Measurements from ENCODE around the gene RALGAPA2.

RALGAPA2 gene

DNA sequence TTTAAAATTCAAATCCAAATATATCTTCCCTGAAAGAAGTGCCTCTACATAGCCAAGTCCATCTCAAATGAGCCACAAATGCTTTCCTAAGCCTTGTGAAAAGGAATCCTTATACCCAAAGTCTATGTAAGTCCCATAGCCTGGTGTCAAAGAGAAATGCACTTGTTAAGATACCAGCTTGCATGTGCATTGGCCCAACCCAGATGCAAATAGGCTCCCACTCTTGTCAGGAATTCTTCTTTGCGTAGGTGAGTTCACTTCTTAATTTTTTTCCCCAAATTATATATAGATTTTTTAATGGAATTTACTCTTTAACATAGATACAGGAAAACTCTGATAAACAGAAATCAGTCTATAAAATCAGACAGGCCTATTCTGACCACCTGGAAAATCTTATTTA, 105.6 kb downstream of the RALGAPA2 start:
- POLR2A ChIA-PET, result no interaction called here
- TF ChIP-seq BHLHE40 (IDR thresholded peaks at IDR 0.05; ENCODE audit: borderline replicate concordance), result no peak
- TF ChIP-seq ARNT (IDR thresholded peaks at IDR 0.05), result no peak
- no peak for TF ChIP-seq FOXM1 (IDR thresholded peaks at IDR 0.05; ENCODE audit: borderline replicate concordance)
- TF ChIP-seq NFRKB (IDR thresholded peaks at IDR 0.05), result no peak
- TF ChIP-seq ZNF384 (IDR thresholded peaks at IDR 0.05), result no peak
- TF ChIP-seq CTBP1 (IDR thresholded peaks at IDR 0.05; ENCODE audit: borderline replicate concordance), result no peak
- TF ChIP-seq, protein P1, sequence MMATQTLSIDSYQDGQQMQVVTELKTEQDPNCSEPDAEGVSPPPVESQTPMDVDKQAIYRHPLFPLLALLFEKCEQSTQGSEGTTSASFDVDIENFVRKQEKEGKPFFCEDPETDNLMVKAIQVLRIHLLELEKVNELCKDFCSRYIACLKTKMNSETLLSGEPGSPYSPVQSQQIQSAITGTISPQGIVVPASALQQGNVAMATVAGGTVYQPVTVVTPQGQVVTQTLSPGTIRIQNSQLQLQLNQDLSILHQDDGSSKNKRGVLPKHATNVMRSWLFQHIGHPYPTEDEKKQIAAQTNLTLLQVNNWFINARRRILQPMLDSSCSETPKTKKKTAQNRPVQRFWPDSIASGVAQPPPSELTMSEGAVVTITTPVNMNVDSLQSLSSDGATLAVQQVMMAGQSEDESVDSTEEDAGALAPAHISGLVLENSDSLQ (IDR thresholded peaks at IDR 0.05), result no peak
- no peak for TF ChIP-seq FOXK2 (IDR thresholded peaks at IDR 0.05)
- TF ChIP-seq HDGF (IDR thresholded peaks at IDR 0.05; ENCODE audit: borderline replicate concordance), result no peak
- no peak for TF ChIP-seq L3MBTL2 (conservative IDR thresholded peaks at IDR 0.05)
- TF ChIP-seq LEF1 (IDR thresholded peaks at IDR 0.05; ENCODE audit: borderline replicate concordance), result no peak
- TF ChIP-seq SP1 (IDR thresholded peaks at IDR 0.05), result no peak
- TF ChIP-seq TARDBP (IDR thresholded peaks at IDR 0.05), result no peak
- no peak for TF ChIP-seq ELF4 (IDR thresholded peaks at IDR 0.05)
- TF ChIP-seq SUZ12 (IDR thresholded peaks at IDR 0.05), result no peak
- TF ChIP-seq FOXA1 (IDR thresholded peaks at IDR 0.05), result no peak
- no peak for DNase-seq (ENCODE audit: extremely low spot score)
- CTCF ChIA-PET, result interaction anchor here (0.6 kb wide), 1 partner anchor 236 kb away, joined by 7 read pairs; no protein-coding TSS in a partner anchor

DNA sequence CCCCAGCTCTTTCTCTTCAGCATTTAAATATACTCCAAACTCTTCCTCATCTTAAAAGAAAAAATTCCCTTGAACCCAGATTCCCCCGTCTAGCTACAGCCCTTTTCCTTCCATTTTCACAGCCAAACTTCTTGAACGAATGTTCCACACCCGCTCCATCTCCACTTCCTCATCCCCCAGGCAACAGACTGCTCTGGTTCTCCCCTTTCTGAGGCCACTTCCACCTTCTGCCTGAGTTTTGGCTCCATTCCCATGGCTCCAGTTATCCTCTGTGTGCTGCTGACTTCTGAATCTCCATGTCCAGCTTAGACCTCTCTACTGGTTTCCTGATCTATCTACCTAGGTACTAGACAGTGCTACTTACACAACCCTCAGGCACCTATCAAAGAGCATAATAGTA, 106.4 kb downstream of the RALGAPA2 start:
- CTCF ChIA-PET, result no interaction called here

DNA sequence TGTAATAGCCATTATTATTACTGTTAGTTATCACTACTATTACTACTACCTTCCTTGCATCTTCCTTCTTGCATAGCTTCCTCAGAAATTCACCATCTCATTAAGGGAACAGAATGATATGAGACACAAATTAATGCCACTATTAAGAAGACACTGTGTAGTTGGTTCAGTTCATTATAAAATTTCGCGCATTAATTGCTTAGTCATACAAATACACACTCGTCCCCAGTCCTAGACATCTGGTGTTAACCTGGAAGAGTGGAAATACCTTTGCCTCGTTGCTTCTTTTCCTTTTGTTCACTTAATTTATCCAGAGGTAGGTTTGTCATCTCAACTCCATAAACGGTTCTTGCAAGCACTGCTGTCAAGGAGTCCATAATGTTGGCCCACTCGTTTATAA, 107.5 kb downstream of the RALGAPA2 start:
- POLR2A ChIA-PET, result no interaction called here
- CTCF ChIA-PET, result no interaction called here
- no peak for TF ChIP-seq FOXA1 (IDR thresholded peaks at IDR 0.05)
- no peak for TF ChIP-seq ZNF384 (IDR thresholded peaks at IDR 0.05)
- no peak for TF ChIP-seq SUZ12 (IDR thresholded peaks at IDR 0.05)
- TF ChIP-seq TARDBP (IDR thresholded peaks at IDR 0.05), result no peak
- TF ChIP-seq NFRKB (IDR thresholded peaks at IDR 0.05), result no peak
- TF ChIP-seq ELF4 (IDR thresholded peaks at IDR 0.05), result no peak
- TF ChIP-seq LEF1 (IDR thresholded peaks at IDR 0.05; ENCODE audit: borderline replicate concordance), result no peak
- no peak for TF ChIP-seq SP1 (IDR thresholded peaks at IDR 0.05)
- TF ChIP-seq ARNT (IDR thresholded peaks at IDR 0.05), result no peak
- no peak for TF ChIP-seq FOXK2 (IDR thresholded peaks at IDR 0.05)
- no peak for TF ChIP-seq CTBP1 (IDR thresholded peaks at IDR 0.05; ENCODE audit: borderline replicate concordance)
- TF ChIP-seq HDGF (IDR thresholded peaks at IDR 0.05; ENCODE audit: borderline replicate concordance), result no peak
- no peak for TF ChIP-seq L3MBTL2 (conservative IDR thresholded peaks at IDR 0.05)
- no peak for TF ChIP-seq FOXM1 (IDR thresholded peaks at IDR 0.05; ENCODE audit: borderline replicate concordance)
- TF ChIP-seq, protein P1 (IDR thresholded peaks at IDR 0.05), result no peak
- no peak for TF ChIP-seq BHLHE40 (IDR thresholded peaks at IDR 0.05; ENCODE audit: borderline replicate concordance)

More for the DNA sequence above, 106.4 kb downstream of the RALGAPA2 start:
- POLR2A ChIA-PET, result no interaction called here
- TF ChIP-seq ZNF384 (IDR thresholded peaks at IDR 0.05), result no peak
- TF ChIP-seq, protein P1 (IDR thresholded peaks at IDR 0.05), result no peak
- TF ChIP-seq SP1 (IDR thresholded peaks at IDR 0.05), result no peak
- no peak for TF ChIP-seq ELF4 (IDR thresholded peaks at IDR 0.05)
- no peak for TF ChIP-seq FOXA1 (IDR thresholded peaks at IDR 0.05)
- TF ChIP-seq CTBP1 (IDR thresholded peaks at IDR 0.05; ENCODE audit: borderline replicate concordance), result no peak
- DNase-seq (ENCODE audit: extremely low spot score), result no peak

DNA sequence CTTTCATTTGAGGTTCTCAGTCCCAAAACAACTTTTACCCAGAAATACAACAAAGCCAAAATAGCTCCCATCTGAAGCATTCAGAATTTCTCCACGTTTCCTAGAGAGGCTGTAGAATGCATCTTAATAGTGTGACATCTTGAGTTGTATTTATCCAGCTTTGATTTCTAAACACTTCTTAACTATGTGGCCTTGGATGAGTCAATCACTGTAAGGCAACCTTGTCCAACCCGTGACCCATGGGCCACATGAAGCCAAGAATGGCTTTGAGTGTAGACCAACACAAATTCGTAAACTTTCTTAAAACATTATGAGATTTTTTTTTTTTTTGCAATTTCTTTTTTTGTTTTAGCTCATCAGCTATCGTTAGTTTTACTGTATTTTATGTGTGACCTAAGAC, 108.1 kb downstream of the RALGAPA2 start:
- POLR2A ChIA-PET, result no interaction called here
- CTCF ChIA-PET, result interaction anchor here (1.3 kb wide), 1 partner anchor 10 kb away, joined by 14 read pairs; no protein-coding TSS in a partner anchor
- TF ChIP-seq ARNT (IDR thresholded peaks at IDR 0.05), result no peak
- no peak for TF ChIP-seq L3MBTL2 (conservative IDR thresholded peaks at IDR 0.05)
- no peak for TF ChIP-seq TARDBP (IDR thresholded peaks at IDR 0.05)
- TF ChIP-seq NFRKB (IDR thresholded peaks at IDR 0.05), result no peak
- no peak for TF ChIP-seq CTBP1 (IDR thresholded peaks at IDR 0.05; ENCODE audit: borderline replicate concordance)
- no peak for TF ChIP-seq BHLHE40 (IDR thresholded peaks at IDR 0.05; ENCODE audit: borderline replicate concordance)
- TF ChIP-seq FOXM1 (IDR thresholded peaks at IDR 0.05; ENCODE audit: borderline replicate concordance), result no peak
- TF ChIP-seq SP1 (IDR thresholded peaks at IDR 0.05), result no peak
- TF ChIP-seq LEF1 (IDR thresholded peaks at IDR 0.05; ENCODE audit: borderline replicate concordance), result no peak
- TF ChIP-seq ELF4 (IDR thresholded peaks at IDR 0.05), result no peak
- TF ChIP-seq, protein P1 (IDR thresholded peaks at IDR 0.05), result no peak
- no peak for TF ChIP-seq SUZ12 (IDR thresholded peaks at IDR 0.05)
- TF ChIP-seq FOXA1 (IDR thresholded peaks at IDR 0.05), result no peak
- no peak for TF ChIP-seq HDGF (IDR thresholded peaks at IDR 0.05; ENCODE audit: borderline replicate concordance)
- TF ChIP-seq FOXK2 (IDR thresholded peaks at IDR 0.05), result no peak
- no peak for TF ChIP-seq ZNF384 (IDR thresholded peaks at IDR 0.05)
- DNase-seq (ENCODE audit: extremely low spot score), result no peak

More for the DNA sequence above, 107.5 kb downstream of the RALGAPA2 start:
- no peak for DNase-seq (ENCODE audit: extremely low spot score)

DNA sequence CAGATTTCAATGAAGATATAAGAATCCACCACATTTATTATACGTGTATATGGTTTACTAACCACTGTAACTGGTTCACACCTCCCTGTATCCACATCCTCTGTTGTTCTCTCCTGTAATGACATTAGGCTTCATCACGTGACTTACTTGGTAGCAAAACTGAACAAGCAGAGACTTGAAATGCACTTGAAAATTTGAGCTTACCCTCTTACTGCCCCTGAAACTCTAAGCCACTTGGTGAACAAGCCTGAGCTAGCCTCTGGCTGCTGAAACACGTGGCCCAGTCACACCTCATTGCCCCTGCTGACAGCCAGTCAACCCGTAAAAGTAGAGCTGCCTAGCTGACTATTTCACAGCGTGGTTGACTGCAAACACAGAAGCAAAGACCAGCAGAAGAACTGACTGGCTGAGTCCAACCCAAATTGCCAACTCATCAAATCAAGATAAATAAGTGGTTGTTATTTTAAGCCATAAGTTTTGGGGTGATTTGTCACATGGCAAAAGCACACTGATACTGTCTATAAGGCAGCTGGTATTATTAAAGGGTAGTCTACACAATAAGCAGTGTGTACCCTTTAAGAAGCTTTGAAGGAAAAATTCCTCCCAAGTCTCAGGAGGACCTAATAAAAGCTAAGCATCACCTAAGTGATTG, 109.0 kb downstream of the RALGAPA2 start:
- peak; percentile 42 for DNase-seq (ENCODE audit: extremely low spot score)
- ChIA-PET CTCF (interaction anchor here (1.3 kb wide), 1 partner anchor 9 kb away, joined by 14 read pairs; no protein-coding TSS in a partner anchor), POLR2A (no interaction called here)
- no peak for TF ChIP-seq SUZ12 (IDR thresholded peaks at IDR 0.05)
- TF ChIP-seq L3MBTL2 (conservative IDR thresholded peaks at IDR 0.05), result peak; percentile 60; the same call in 1 of the 2 replicates
- TF ChIP-seq FOXK2 (IDR thresholded peaks at IDR 0.05), result no peak
- TF ChIP-seq, protein P1 (IDR thresholded peaks at IDR 0.05), result peak; percentile 32; the same call in 1 of the 2 replicates
